IPS-NIHi7 (cell line): Measurements from ENCODE around the gene ATP9A.
"Not testable (repeated sequence)": the region's sequence is repeated elsewhere in the genome, so short reads cannot be mapped to it uniquely, and the experiment has no call there.

Source experiments
- DNase-seq: peaks from one replicate; pipeline ENCODE4 v3.0.0; 2012; ENCODE audit warnings: mixed read lengths; ENCODE audit errors: extremely low spot score

The ATP9A gene

DNA sequence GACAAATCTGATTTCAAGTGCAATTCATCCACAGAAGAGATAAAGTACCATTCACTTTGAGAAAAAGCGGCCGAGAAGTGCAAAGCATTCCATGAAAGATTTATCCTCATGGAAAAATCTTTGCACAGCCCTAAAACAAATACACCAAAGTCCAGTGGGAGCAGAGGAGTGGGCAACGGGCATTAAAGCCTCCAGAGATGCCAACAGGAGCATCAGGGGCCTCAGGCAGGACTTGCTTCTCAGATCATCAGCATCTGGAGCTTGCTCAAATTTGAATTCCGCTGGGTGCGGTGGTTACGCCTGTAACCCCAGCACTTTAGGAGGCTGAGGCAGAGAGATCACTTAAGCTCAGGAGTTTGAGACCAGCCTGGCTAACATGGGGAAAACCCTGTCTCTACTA is 115.0 kb downstream of the ATP9A start:
- no peak for DNase-seq

DNA sequence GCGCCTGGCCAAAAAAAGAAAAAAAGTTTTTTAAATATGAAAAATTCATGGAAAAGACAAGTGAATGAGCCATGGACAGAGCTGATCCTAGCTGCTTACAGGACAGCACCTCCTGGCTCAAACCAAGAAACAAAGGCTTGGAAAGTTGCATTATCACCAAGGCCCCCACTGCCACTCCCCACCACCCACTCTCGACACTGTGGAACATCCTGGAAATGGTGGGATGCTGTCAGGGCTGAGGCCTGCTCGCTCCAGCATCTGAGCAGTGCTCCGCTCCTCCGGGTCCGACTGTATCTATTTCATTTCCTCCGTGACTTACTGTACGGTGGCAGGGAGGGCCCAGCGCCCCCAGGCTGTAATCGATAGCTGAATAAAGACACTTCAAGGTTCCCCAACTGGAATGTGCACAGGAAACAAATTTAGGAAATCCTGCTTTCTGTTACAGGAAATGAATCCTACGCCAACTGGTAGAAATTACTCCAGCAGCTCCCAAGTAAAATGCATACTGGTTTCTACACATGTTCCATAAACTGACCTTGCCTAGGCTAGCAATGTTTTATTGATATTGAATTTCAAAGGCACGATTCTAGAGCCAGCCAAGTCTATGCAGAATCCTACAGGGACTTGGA is 116.2 kb downstream of the ATP9A start:
- DNase-seq, result no peak

DNA sequence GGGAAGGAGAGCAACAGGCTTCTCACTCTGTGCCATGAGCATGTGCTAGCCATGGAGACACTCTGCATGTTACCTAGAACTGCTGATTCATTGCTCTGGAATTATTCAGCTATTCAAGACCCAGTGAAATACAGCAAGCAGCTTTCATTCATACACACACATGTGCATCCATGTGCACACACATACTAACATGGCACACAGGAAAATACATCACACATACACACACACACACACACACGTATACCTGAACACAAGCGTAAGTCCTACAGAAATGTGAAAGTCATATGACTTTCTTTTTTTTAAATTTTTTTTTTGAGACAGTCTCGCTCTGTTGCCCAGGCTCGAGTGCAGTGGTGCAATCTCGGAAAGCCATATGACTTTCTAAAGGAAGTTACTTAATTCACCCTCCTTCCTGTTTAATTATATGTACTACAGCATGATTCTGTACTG is 117.5 kb downstream of the ATP9A start:
- no peak for DNase-seq

DNA sequence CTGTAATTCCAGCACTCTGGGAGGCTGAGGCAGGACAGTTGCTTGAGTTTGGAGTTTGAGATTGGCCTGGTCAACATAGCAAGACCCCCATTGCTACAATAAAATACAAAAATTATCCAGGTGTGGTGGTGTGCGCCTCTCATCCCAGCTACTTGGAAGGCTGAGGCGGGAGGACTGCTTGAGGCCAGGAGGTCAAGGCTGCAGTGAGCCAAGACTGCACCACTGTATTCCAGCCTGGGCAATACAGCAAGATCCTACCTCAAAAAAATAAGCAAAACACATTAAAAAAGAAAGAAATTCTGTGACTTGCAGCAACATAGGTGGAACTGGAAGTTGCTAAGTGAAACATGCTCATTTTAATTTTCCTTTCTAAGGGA is 119.6 kb downstream of the ATP9A start:
- DNase-seq, result no peak

DNA sequence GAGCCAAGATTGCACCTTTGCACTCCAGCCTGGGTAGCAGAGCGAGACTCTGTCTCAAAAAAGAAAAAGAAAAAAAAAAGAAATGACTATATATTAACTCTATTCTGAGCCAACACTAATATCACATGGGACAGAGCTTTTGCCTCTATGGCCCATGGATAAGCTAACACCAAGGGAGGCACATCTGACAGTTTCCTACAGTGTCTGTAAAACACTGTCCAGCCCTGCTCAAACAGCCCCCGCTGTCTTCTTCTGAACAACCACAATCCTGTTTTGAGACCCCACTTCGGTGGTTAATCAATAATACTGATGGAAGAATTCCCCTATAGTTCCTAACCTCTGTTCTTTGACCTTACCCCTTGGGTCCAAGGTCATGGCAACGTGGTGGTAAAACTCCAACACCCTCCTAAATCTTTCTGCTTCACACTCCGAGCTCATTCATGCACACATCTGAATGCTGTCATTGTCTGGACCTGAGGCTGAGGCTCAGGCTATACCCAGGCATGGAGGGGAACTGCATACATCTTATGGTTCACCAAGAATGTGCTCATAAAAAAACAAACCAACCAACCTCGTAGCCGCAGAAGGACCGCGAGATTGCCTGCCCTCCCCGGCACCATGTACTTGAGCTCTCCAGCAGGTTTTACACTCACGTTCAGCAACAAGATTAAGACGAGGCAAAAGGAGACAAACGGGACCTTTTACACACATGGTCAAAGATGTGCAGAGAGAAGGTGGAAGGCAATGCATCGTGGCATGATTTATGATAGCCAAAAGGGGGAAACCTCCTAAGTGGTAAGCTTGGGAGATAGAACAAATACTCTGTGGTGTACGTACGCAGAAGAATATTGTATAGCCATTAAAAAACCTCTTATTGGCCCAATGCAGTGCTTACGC is 120.3 kb downstream of the ATP9A start:
- no peak for DNase-seq

DNA sequence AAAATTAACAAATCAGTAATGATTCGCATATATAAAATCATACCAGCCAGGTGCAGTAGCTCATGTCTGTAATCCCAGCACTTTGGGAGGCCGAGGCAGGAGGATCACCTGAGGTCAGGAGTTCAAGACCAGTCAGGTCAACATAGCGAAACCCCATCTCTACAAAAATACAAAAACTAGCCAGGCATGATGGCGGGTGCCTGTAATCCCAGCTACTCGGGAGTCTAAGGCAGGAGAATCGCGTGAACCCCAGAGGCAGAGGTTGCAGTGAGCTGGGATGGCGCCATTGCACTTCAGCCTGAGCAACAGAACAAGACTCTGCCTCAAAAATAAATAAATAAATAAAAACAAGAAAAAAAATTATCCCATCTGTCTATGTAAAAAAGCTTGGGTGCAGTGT is 124.4 kb downstream of the ATP9A start:
- not testable (repeated sequence) for DNase-seq

DNA sequence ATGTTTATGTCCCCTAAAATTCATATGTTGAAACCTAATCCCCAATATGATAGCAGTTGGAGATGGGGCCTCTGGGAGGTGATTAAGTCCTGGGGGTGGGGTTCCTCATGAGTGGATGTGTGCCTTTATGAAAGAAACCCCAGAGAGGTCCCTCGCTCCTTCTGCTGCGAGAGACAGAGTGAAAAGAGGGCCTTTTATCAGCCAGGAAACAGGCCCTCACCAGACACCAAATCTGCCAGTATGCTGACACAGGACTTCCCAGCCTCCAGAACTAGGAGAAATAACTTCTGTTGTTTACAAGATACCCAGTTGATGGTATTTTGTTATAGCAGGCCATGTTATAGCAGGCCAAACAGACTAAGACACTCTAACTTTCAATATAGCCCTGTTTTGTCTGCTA is 124.8 kb downstream of the ATP9A start:
- DNase-seq, result no peak

DNA sequence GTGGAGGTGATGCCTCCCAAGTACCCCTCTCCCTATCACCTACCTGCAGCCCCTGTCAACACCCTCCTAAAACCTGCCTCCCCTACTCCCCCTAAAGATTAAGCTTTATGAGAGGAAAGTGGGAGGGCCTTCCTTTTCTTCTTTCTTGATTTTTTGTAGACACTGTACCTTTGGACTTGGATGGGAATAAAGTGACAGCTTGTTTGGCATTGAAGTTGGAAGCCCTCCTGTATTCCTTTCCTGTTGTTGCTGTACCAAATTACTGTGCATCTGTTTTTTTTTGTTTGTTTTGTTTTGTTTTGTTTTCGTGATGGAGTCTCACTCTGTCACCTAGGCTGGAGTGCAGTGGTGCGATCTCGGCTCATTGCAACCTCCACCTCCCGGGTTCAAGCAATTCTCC is 126.3 kb downstream of the ATP9A start:
- DNase-seq, result no peak

DNA sequence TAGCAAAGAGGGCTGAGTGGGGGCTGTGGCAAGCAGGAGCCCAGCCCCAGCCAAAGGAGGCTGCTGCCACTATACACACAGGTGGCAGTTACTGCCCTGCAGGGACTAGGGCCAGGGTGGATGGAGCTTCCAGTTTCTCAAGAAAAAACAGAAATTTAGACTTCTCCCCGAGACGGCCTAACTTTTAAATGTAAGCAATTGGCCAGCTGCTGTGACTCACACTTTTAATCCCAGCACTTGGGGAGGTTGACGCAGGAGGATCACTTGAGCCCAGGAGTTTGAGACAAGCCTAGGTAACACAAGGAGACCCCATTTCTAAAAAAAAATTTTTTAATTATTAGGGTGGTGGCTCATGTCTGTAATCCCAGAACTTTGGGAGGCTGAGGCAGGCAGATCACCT is 127.4 kb downstream of the ATP9A start:
- no peak for DNase-seq

DNA sequence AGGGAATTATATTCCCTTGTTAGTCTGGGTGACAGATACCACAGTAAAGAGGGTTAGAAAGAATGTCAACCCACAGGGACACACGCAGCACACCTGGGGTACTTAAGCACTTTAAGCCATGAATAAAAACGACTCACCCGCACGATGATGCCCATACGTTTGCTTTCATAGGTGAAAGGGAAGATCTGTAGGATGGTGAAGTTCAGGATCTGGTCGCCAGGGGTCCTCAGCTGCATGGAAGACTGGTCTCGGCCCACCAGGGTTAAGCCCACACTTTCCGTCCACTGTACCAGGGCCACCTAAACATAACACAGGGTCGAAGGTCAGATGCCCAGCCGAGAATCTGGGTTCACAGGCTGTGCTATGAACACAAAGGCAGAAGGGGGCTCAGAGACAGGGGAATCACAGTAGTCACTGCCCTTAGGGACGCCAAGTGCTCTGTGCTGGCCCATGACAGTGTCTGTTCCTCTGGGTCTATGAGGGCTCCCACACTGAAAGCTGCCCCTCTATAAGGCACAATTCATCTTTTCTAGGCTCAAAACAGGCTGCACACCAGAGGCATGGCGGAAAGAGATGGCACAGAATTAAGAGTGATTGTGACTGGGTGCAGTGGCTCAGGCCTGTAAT is 128.9 kb downstream of the ATP9A start:
- peak; percentile 87 for DNase-seq

DNA sequence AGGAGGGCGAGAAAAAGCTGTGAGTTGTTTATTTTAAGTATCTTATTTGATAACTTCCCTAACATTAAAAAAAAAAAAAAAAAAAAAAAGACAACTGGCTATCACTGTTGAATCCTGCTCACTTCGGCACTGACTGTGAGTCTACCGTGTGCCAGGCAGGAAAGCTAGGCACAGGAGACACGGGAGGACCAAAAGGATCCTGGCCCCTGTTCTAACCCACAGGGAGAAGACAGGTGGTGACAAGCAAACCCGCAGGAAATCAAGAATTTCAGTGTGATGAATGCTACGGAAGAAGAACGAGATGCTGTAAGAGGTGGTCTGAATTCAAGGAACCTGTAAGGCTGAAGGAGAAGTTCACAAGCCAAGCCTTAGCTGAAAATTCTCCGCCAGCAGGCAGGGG is 130.9 kb downstream of the ATP9A start:
- no peak for DNase-seq

DNA sequence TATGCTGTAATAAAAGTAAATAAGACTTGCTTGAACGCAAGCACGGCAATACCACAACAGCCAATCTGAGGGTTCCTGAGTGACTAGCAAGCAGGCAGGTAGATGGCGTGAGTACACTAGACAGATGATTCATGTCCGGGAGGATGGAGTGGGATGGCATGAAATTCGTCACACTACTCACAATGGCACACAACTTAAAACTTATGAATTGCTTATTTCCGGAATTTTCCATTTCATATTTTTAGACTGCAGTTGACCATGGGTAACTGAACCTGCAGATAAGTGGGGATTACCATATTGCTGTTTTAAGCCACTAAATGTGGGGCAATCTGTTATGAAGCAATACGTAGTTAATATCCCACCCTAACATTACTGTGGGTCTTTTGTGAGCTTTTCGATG is 132.1 kb downstream of the ATP9A start:
- no peak for DNase-seq

DNA sequence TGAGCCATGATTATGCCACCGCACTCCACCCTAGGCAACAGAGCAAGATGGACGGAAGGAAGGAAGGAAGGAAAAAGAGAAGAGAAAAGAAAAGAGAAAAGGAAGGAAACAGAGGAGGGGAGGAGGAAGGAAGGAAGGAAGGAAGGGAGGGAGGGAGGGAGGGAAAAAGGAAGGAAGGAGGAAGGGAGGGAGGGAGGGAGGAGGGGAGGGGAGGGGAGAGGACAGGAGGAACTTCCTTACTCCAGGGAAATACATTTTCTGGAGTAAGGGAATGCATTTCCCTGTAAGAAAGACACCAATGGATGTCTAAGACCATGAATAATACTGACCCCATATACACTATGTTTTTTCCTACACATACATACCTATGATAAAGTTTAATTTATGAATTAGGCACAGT is 132.5 kb downstream of the ATP9A start:
- DNase-seq, result no peak

DNA sequence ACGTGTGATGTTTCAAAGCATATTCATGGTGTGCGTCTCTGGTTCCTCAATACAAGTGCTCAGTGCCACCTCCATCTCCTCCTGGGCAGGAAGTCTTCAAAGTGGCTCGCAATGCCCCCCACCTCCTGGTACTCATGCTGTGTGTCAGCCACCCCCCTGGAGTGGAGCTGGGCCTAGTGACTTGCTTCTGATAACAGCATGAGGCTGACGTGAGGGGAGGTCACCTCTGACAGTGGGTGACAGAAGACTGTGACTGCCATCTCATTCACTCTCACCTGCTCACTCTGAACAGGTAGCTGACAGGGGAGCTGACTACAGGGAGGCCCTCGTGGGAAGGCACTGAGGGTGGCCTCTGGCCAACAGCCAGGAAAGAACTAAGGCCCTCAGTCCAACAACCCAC is 133.3 kb downstream of the ATP9A start:
- DNase-seq, result no peak

DNA sequence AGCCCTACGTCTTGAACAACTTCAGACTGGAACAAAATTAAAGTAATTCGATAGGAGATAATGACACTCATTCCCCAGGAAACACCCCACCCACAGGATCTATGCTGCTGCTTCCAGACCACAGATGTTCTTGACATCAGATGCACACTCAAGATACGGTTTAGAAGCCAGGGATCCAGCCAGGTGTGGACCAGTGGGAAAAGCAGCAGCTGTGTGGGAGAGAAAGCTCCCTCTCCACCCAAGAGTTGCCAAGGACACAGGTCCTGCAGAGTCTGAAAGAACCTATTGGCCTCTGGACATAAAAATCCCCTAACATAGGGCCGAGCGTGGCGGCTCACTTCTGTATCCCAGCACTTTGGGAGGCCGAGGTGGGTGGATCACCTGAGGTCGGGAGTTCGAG is 133.9 kb downstream of the ATP9A start:
- no peak for DNase-seq

DNA sequence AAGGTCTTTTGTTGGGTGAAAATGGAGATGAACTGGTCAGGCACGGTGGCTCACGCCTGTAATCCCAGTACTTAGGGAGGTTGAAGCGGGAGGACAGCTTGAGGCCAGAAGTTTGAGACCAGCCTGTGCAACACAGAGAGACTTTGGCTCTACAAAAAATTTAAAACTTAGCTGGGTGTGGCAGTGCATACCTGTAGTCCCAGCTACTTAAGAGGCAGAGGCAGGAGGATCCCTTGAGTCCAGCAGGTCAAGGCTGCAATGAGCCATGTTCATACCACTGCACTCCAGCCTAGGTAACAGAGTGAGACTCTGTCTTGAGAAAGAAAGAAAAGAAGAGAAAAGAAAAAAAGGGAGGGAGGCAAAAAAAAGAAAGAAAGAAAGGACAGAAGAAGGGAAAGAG is 134.8 kb downstream of the ATP9A start:
- no peak for DNase-seq

DNA sequence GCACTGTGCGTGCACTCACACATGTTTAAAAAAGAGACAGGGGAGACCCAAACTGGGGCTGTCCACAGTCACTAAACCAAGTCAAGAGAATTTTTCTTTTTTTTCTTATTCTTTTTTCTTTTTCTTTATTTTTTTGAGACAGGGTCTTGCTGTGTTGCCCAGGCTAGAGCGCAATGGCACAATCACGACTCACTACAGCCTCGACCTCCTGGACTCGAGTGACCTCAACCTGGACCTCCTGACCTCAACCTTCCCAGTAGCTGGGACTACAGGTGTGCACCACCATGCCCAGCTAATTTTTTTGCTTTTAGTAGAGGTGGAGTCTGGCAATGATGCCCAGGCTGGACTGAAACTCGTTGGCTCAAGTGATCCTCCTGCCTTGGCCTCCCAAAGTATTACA is 136.2 kb downstream of the ATP9A start:
- DNase-seq, result no peak

DNA sequence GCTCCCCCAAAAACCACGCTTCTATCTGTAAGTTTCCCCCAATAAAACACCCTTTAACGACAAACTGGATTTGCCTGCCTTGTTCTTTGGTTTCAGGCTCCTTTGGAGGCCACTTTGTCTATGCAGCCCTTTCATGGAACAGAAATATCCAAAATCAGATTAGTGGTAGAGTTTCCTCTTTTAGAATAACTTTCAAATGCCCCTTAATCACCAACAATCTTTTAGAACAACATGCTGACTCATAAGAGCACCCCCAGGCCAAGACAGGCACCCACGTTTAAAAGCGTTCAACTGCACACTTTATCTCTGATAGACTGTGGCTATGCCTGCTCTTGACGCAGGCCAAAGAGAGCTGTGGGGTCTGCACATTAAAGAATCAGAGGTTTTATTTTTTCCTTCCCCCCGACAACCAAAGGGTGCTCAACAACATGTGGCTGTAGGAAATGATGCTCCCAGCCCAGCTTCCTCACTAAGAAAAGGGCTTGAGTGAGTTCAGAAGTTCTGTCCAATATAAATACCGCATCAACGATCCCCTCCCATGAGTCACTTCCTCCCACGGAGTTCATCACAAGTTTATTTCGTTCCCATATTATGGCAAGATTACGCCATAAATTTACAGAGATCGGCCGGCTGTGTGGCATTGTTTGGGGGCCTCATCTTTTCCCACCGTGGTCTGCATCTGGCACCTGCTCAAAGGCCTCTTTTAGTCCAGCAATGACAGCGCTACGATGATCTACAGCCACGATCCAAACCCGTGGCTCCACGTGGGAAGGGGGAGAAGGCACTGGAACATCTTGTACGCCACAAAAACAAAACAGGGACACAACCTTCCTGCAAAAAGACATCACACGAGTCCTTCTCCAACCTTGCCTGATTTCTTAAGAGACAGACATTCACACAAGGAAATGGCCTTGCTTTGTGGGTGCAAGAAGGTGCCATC is 136.9 kb downstream of the ATP9A start:
- DNase-seq, result no peak

DNA sequence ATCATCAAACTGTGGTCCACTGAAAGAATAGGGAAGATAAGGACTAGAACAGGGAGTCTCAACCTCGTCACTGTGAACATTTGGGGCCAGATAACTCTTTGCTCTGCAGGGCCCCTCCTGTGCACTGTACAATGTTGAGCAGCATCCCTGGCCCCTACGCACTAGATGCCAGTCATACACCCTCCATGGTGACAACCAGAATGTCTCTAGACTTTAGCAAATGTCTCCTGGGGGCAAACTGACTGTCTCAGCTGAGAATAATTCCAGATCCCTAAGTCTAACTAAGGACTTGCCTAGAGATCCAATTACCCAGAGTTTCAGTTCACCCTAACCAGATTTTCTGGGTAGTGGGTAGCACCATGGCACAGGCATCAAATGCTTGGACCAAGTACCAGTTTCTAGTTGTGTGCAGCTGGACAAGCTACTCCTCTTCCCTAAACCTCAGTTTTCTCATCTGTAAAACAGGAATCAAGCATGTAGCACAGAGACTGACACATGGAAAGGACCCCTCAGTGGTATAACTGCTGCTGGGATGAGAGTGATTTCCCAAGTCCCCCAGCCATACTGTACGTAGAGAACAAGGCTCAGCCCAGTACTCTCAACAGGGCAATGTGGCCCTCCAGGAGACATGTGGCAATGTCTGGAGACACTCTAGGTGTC is 138.7 kb downstream of the ATP9A start:
- no peak for DNase-seq

DNA sequence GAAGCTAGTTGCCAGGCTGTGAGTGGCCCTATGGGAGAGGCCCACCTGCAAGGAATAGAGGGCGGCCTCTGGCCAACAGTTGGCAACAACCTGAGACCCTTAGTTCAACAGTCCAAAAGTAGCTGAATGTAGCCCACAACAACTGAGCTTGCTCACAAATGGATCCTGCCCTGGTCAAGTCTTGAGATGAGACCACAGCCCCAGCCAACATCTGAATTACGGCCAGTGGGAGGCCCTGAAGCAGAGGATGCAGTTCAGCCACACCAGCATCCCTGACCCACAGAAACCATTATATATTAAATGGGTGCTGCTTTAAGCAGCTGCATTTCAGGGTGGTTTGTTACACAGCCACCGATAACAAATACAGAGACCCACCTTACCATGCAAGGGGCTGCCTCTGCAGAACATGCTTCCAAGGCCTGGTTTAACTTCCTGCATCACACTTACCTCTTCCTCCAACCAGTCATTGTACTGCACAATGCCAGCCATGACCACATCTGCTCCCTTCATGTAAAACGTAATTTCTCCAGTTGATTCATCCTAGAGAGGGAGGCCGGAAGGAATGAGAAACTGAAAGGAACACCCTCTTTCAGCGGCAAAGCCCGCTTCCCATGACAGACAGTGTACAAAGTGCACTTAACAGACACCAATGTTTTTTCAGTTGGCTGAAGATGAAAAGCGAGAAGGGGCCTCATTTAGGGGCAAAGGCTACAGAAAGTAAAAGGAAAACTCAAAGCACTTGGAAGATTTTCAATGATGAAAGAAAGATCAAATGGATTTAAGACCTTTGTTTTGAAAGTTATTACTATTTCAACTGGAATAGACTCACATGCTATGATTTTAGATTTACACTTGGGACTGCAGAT is 139.4 kb downstream of the ATP9A start:
- no peak for DNase-seq
